Upper lobe of left lung (tissue), 6 donors: ENCODE results near the gene HPN. TPM values are rescaled to one million over a fixed set of nuclear protein-coding genes. Genes with fewer than 3 reads are reported as not detected.
"Not testable (repeated sequence)": the region's sequence is repeated elsewhere in the genome, so short reads cannot be mapped to it uniquely, and the experiment has no call there.

Experiments used
- ATAC-seq, 2 donors: fragments of 200-7000 bp; cut with Tn5 transposase; one replicate each; pipeline ENCODE4 v1.9.1; 2022; ENCODE audit warnings: mild to moderate bottlenecking in 2 of 2, moderate library complexity in 2 of 2; ENCODE audit not compliant: low FRiP score in 2 of 2
- DNase-seq, 2 donors: peaks; one replicate each; pipeline ENCODE4 v3.0.0-alpha.2; 2019 to 2020
- H3K27ac ChIP-seq, 4 donors: fragments of 200-600 bp; sonication (generic); one replicate each; pipeline ENCODE4 v1.5.1; 2016 to 2019
- H3K27me3 ChIP-seq, 4 donors: fragments of 200-600 bp; sonication (generic); one replicate each; pipeline ENCODE4 v1.5.1; 2017 to 2019
- H3K36me3 ChIP-seq, 4 donors: fragments of 200-600 bp; sonication (generic); one replicate each; pipeline ENCODE4 v1.5.1; 2016 to 2019
- H3K4me1 ChIP-seq, 4 donors: fragments of 200-600 bp; sonication (generic); one replicate each; pipeline ENCODE4 v1.5.1; 2018 to 2019
- H3K4me3 ChIP-seq, 4 donors: fragments of 200-600 bp; sonication (generic); one replicate each; pipeline ENCODE4 v1.5.1; 2017 to 2019; ENCODE audit warnings: mild to moderate bottlenecking in 2 of 4, moderate library complexity in 1 of 4
- H3K9me3 ChIP-seq, 4 donors: fragments of 200-600 bp; sonication (generic); one replicate each; pipeline ENCODE4 v1.5.1; 2018 to 2019
- EP300 ChIP-seq, 4 donors: sonication (generic); formaldehyde crosslinking; IDR thresholded peaks; one replicate each; pipeline ENCODE4 v1.5.1; 2017; ENCODE audit warnings: antibody characterized with exemption in 4 of 4, control low read depth in 2 of 4
- POLR2A ChIP-seq, 4 donors: fragments of 450-650 bp; IDR thresholded peaks; one replicate each; pipeline ENCODE4 v1.5.1; 2016 to 2017; ENCODE audit warnings: antibody characterized with exemption in 4 of 4, mild to moderate bottlenecking in 2 of 4
- POLR2AphosphoS5 ChIP-seq, 2 donors: sonication (generic); formaldehyde crosslinking; IDR thresholded peaks; one replicate each; pipeline ENCODE4 v1.5.1; 2017; ENCODE audit warnings: antibody characterized with exemption in 2 of 2
- WGBS, 2 donors: methylation state at CpG; one replicate each; pipeline ENCODE4 v1.1.5; 2017 to 2018; 5-methylcytosine and 5-hydroxymethylcytosine counted together
- total RNA-seq, 6 donors: library from RNA; depleted of rRNA in 4 of 6; stranded (reverse); fragments of >200 nt in 4 of 6; gene quantifications; one replicate each; pipeline versions ENCODE4 v1.1.0 to v1.2.1, GENCODE V29; 2016 to 2021
- TF ChIP-seq, protein P1 (sequence below), 6 experiments: fragments of 450-650 bp in 4 of 6; fragments of 200-600 bp in 2 of 6; sonication (generic) in 2 of 6; IDR thresholded peaks; one replicate each; pipeline ENCODE4 v1.5.1; 2016 to 2019; ENCODE audit warnings: antibody characterized with exemption in 6 of 6
- donor health status: DM: no; HTN: no; CAD: no; lungs with moderate emphysema.
- donor health status: DM: no; HTN: yes; CAD: no; lungs with severe emphysema.

Gene HPN
- total RNA-seq: 10 to 100 TPM; 15.9 to 54.5 (median 41.1) TPM

DNA sequence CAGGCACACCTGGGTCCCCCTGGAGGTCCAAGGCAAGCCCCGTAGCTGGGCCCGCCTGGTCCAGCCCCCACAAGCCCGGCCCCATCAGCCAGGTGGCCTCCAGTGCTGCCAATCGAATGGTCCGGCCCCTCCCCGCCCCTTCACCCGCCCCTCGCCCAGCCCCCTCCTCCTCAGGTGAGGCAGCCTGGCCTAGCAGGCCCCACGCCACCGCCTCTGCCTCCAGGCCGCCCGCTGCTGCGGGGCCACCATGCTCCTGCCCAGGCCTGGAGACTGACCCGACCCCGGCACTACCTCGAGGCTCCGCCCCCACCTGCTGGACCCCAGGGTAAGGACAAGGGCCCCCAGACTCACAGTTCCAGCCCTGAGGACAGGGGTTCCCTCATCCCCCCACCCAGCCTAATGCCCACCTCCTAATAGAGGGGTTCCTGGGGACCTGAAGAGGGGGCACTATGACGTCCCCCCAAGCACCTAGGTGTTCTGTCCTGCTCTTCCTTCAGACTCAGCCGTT lies at the start of gene HPN:
Gene HPN, plus strand, starts transcription at position 174 of the 508 bp plus-strand sequence. CDS start 786 bp downstream, outside the sequence.
- ATAC-seq (peak; percentile 35 to 78), DNase-seq (peak; percentile 86 to 87)
- H3K27ac ChIP-seq: peak within 1 kb of the TSS; percentile 70 to 92 (median 82)
- peaks cover 42 to 74% (median 61%) of the 10 kb centered on the region in 4 donors for H3K4me1 ChIP-seq
- peak within 1 kb of the TSS in 3 of 4 donors; percentile 34 to 44 (median 43) for H3K4me3 ChIP-seq
- no peaks in the 10 kb centered on the region for H3K9me3 ChIP-seq
- WGBS, 2 donors: 42 to 53% methylated on average over 2 to 12 of the region's 19 CpGs
- H3K36me3 ChIP-seq: no peaks in the 10 kb centered on the region
- H3K27me3 ChIP-seq: no peaks in the 10 kb centered on the region
- TF ChIP-seq POLR2AphosphoS5 (IDR thresholded peaks at IDR 0.05): no peak
- TF ChIP-seq POLR2A (IDR thresholded peaks at IDR 0.05): peak in 1 of 4 donors; percentile 42
- TF ChIP-seq, protein P1, sequence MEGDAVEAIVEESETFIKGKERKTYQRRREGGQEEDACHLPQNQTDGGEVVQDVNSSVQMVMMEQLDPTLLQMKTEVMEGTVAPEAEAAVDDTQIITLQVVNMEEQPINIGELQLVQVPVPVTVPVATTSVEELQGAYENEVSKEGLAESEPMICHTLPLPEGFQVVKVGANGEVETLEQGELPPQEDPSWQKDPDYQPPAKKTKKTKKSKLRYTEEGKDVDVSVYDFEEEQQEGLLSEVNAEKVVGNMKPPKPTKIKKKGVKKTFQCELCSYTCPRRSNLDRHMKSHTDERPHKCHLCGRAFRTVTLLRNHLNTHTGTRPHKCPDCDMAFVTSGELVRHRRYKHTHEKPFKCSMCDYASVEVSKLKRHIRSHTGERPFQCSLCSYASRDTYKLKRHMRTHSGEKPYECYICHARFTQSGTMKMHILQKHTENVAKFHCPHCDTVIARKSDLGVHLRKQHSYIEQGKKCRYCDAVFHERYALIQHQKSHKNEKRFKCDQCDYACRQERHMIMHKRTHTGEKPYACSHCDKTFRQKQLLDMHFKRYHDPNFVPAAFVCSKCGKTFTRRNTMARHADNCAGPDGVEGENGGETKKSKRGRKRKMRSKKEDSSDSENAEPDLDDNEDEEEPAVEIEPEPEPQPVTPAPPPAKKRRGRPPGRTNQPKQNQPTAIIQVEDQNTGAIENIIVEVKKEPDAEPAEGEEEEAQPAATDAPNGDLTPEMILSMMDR (IDR thresholded peaks at IDR 0.05): no peak
- no peak for TF ChIP-seq EP300 (IDR thresholded peaks at IDR 0.05)

GRCh38 chr19:34992582-34992981 lies 48.9 kb upstream of the HPN start:
- not testable (repeated sequence) for ATAC-seq, H3K4me3 ChIP-seq, H3K27ac ChIP-seq, DNase-seq, H3K9me3 ChIP-seq, H3K27me3 ChIP-seq, H3K36me3 ChIP-seq
- H3K4me1 ChIP-seq: peaks cover 26 to 34% (median 30%) of the 10 kb centered on the region in 4 donors
- 88 to 94% methylated on average over 7 of the region's 7 CpGs for WGBS, 2 donors

DNA sequence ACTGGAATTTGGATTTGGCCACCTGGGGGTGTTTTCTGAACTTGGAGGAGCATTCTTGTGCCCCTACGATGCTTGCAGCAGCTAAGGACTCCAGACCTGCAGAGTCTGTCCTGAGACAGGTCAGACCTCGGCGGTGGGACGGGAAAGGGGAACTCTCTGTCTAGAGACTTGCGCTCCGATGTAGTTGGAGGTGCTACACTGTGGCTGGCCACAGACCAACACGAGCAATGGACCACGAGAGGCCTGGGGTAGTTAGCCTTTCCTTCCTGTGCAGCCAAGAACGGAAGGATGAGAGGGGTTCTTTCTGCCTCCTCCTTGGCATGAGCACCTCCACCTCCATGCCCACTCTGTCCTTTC lies 47.3 kb upstream of the HPN start:
- ATAC-seq (no peak), DNase-seq (no peak)
- Histone ChIP-seq H3K27ac (peak overlapping the region; percentile 59 to 99 (median 82)), H3K27me3 (no peaks in the 10 kb centered on the region), H3K4me1 (peaks cover 43 to 48% (median 46%) of the 10 kb centered on the region in 4 donors), H3K36me3 (no peaks in the 10 kb centered on the region), H3K4me3 (no peak overlapping the region), H3K9me3 (no peaks in the 10 kb centered on the region)
- WGBS, 2 donors: 63 to 68% methylated on average over 2 to 9 of the region's 9 CpGs
- TF ChIP-seq POLR2AphosphoS5 (IDR thresholded peaks at IDR 0.05): no peak
- no peak for TF ChIP-seq EP300 (IDR thresholded peaks at IDR 0.05)
- TF ChIP-seq, protein P1 (IDR thresholded peaks at IDR 0.05): no peak
- no peak for TF ChIP-seq POLR2A (IDR thresholded peaks at IDR 0.05)

DNA sequence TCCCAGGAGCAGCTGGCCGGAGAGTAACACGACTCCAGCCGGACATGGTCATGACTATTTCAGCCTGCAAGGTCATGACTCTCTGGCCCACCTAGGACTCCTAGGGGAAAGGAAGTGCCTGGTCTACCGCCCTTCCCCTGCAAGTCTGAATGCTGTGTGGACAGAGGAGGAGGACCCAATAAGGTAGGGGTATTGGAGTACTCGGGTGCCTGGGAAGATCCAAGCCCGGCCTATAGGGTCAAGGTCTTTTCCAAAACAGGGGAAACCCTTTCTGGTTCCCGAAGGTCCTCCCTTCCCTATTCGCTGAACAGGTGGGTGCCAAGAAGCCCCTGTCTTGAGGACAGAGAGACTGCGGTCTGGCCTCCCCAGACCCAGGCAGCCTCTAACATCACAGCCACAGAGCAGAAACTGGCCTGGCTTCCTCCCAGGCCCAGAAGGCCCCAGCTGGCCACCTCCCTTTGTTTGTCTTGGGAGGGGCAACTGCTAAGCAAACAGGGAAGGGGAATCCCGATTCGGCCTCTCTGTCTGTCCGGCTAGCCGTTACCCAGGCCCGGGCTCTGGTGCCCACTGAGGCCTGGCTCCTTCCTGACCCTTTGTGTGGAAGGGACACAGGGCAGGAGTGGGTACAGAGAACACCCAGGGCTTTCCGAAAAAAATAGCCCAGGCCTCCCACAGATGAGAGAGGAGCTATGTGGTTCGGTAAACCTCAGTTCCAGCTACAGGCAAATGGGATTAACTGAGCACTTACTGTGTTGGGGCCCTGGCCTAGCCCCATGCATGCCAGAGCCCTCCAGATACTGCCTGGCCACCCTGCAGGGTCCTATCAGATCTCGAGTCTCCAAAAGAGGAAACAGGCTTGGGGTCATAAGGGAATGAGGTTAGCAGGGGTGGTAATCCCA lies 46.6 kb upstream of the HPN start:
- no peak overlapping the region for H3K4me3 ChIP-seq
- H3K36me3 ChIP-seq: no peaks in the 10 kb centered on the region
- TF ChIP-seq POLR2A (IDR thresholded peaks at IDR 0.05): peak in 1 of 4 donors; percentile 41
- TF ChIP-seq EP300 (IDR thresholded peaks at IDR 0.05): no peak
- no peaks in the 10 kb centered on the region for H3K27me3 ChIP-seq
- WGBS, 2 donors: 58 to 62% methylated on average over 11 to 17 of the region's 17 CpGs
- H3K27ac ChIP-seq: peak overlapping the region; percentile 59 to 99 (median 82)
- peaks cover 48 to 54% (median 50%) of the 10 kb centered on the region in 4 donors for H3K4me1 ChIP-seq
- DNase-seq: peak in 1 of 2 donors; percentile 86
- peak; percentile 45 to 71 for ATAC-seq
- no peaks in the 10 kb centered on the region for H3K9me3 ChIP-seq

DNA sequence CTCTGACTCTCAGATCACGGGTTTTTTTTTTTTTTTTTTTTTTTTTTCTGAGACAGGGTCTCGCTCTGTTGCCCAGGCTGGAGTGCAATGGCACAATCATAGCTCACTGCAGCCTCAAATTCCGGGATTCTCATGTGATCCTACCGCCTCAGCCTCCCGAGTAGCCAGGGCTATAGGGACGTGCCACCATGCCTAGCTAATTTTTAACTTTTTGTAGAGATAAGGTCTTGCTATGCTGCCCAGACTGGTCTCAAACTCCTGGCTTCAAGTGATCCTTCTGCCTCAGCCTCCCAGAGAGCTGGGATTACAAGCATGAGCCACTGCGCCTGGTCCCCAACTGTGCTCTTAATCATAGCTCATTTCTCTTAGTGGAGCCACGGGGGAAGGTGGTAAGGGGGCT lies 46.0 kb upstream of the HPN start:
- Histone ChIP-seq H3K36me3 (no peaks in the 10 kb centered on the region), H3K9me3 (no peaks in the 10 kb centered on the region), H3K27me3 (no peaks in the 10 kb centered on the region), H3K4me3 (no peak overlapping the region), H3K27ac (peak overlapping the region in 3 of 4 donors; percentile 97 to 99 (median 99)), H3K4me1 (peaks cover 48 to 55% (median 50%) of the 10 kb centered on the region in 4 donors)
- DNase-seq (no peak), ATAC-seq (no peak)
- 85 to 89% methylated on average over 8 of the region's 8 CpGs for WGBS, 2 donors
- TF ChIP-seq POLR2AphosphoS5 (IDR thresholded peaks at IDR 0.05) (no peak), EP300 (IDR thresholded peaks at IDR 0.05) (no peak), POLR2A (IDR thresholded peaks at IDR 0.05) (peak in 1 of 4 donors; percentile 10)
- TF ChIP-seq, protein P1 (IDR thresholded peaks at IDR 0.05): no peak
